Lung (tissue), 12 donors: Measurements from ENCODE around the gene TBCK. TPM values are rescaled to one million over a fixed set of nuclear protein-coding genes. Genes with fewer than 3 reads are reported as not detected.

Experiments used
- ATAC-seq: fragments of 200-7000 bp; cut with Tn5 transposase; one replicate; pipeline ENCODE4 v1.9.1; 2020; ENCODE audit warnings: moderate number of reproducible peaks; ENCODE audit not compliant: insufficient read depth, low FRiP score
- DNase-seq, 3 donors: peaks; one replicate each; pipeline ENCODE4 v3.0.0-alpha.2; 2013 to 2017
- H3K27ac ChIP-seq, 2 donors: one replicate each; pipeline ENCODE4 v1.5.1; 2013; ENCODE audit warnings: mild to moderate bottlenecking in 2 of 2, moderate library complexity in 2 of 2, control low read depth in 1 of 2, inconsistent platforms in 1 of 2, low read depth in 1 of 2, low read length in 1 of 2
- H3K27me3 ChIP-seq, 3 donors: one replicate each; pipeline ENCODE4 v1.5.1; 2013; ENCODE audit warnings: low read length in 2 of 3; ENCODE audit not compliant: control insufficient read depth in 3 of 3, insufficient read depth in 3 of 3
- H3K36me3 ChIP-seq, 4 donors: one replicate each; pipeline ENCODE4 v1.5.1; 2013; ENCODE audit warnings: low read length in 4 of 4, mild to moderate bottlenecking in 1 of 4, moderate library complexity in 1 of 4; ENCODE audit not compliant: control insufficient read depth in 4 of 4, insufficient read depth in 4 of 4
- H3K4me1 ChIP-seq, 5 donors: one replicate each; pipeline ENCODE4 v1.5.1; 2013; ENCODE audit warnings: low read length in 5 of 5, mild to moderate bottlenecking in 2 of 5, moderate library complexity in 1 of 5; ENCODE audit not compliant: control insufficient read depth in 5 of 5, insufficient read depth in 5 of 5
- H3K4me3 ChIP-seq: one replicate; pipeline ENCODE4 v1.5.1; 2013; ENCODE audit warnings: mild to moderate bottlenecking, control low read depth, moderate library complexity
- H3K9ac ChIP-seq, 2 donors: one replicate each; pipeline ENCODE4 v1.5.1; 2013; ENCODE audit warnings: low read length in 2 of 2, control low read depth in 1 of 2; ENCODE audit not compliant: insufficient read depth in 1 of 2
- H3K9me3 ChIP-seq, 4 donors: one replicate each; pipeline ENCODE4 v1.5.1; 2013; ENCODE audit warnings: low read length in 3 of 4, mild to moderate bottlenecking in 1 of 4, moderate library complexity in 1 of 4; ENCODE audit not compliant: control insufficient read depth in 4 of 4, insufficient read depth in 3 of 4
- CTCF ChIP-seq: IDR thresholded peaks from 2 replicates; pipeline ENCODE4 v1.5.1; 2012; ENCODE audit warnings: mild to moderate bottlenecking; ENCODE audit errors: control extremely low read depth, extremely low read depth
- WGBS, 2 donors: extraction: QIAGEN DNeasy Blood & Tissue Kit; methylation state at CpG; one replicate each; pipeline ENCODE4 v1.1.7; 2013; 5-methylcytosine and 5-hydroxymethylcytosine counted together
- polyA plus RNA-seq, 2 donors: library from polyadenylated mRNA; stranded (reverse); fragments of 200-250 nt; gene quantifications; one replicate each; pipeline ENCODE4 v1.2.1, GENCODE V29; 2013
- total RNA-seq, 2 donors: library from RNA; depleted of rRNA in 1 of 2; stranded (reverse); fragments of >200 nt in 1 of 2; gene quantifications; one replicate each; pipeline ENCODE4 v1.2.1, GENCODE V29; 2014 to 2021
- donor health status: control.
- donor health status: control.
- donor health status: Bipolar disorder and iron deficiency.
- donor health status: healthy.
- donor health status: DM: yes; HTN: yes; CAD: no.

Gene TBCK
- total and polyA plus RNA-seq, 4 donors: 6.7 to 71.2 (median 18.6) TPM

GRCh38 chr4:106035204-106035603, 280.8 kb downstream of the TBCK start:
- H3K9ac ChIP-seq: no peak overlapping the region
- DNase-seq (no peak), ATAC-seq (no peak)
- H3K9me3 ChIP-seq: peaks cover 0 to 6% (median 0%) of the 10 kb centered on the region in 4 donors
- H3K27ac ChIP-seq: no peak overlapping the region
- H3K36me3 ChIP-seq: no peaks in the 10 kb centered on the region
- no peaks in the 10 kb centered on the region for H3K27me3 ChIP-seq
- peaks cover 0 to 9% (median 3%) of the 10 kb centered on the region in 5 donors for H3K4me1 ChIP-seq
- WGBS, 2 donors: 96 to 100% methylated on average over 1 of the region's 1 CpG
- TF ChIP-seq CTCF: no peak
- no peak overlapping the region for H3K4me3 ChIP-seq

GRCh38 chr4:106034751-106035150, 281.3 kb downstream of the TBCK start:
- TF ChIP-seq CTCF: no peak
- H3K4me3 ChIP-seq: no peak overlapping the region
- no peaks in the 10 kb centered on the region for H3K27me3 ChIP-seq
- DNase-seq (no peak), ATAC-seq (no peak)
- no peak overlapping the region for H3K27ac ChIP-seq
- peaks cover 0 to 9% (median 3%) of the 10 kb centered on the region in 5 donors for H3K4me1 ChIP-seq
- no peaks in the 10 kb centered on the region for H3K36me3 ChIP-seq
- H3K9me3 ChIP-seq: peaks cover 0 to 6% (median 0%) of the 10 kb centered on the region in 4 donors
- H3K9ac ChIP-seq: no peak overlapping the region

- no peak for ATAC-seq
- WGBS, 2 donors: 76 to 81% methylated on average over 3 of the region's 3 CpGs
- H3K4me1 ChIP-seq: peaks cover 0 to 6% (median 0%) of the 10 kb centered on the region in 5 donors
Observed at GRCh38 chr4:106034220-106034619, 281.8 kb downstream of the TBCK start.

More at GRCh38 chr4:106034220-106034619, 281.8 kb downstream of the TBCK start:
- no peak for DNase-seq
- Histone ChIP-seq H3K9ac (no peak overlapping the region), H3K36me3 (no peaks in the 10 kb centered on the region), H3K27ac (no peak overlapping the region), H3K4me3 (no peak overlapping the region), H3K9me3 (peaks cover 0 to 6% (median 0%) of the 10 kb centered on the region in 4 donors), H3K27me3 (no peaks in the 10 kb centered on the region)
- no peak for TF ChIP-seq CTCF
